ENCODE data around the gene GRAMD1A.

Gene GRAMD1A

DNA sequence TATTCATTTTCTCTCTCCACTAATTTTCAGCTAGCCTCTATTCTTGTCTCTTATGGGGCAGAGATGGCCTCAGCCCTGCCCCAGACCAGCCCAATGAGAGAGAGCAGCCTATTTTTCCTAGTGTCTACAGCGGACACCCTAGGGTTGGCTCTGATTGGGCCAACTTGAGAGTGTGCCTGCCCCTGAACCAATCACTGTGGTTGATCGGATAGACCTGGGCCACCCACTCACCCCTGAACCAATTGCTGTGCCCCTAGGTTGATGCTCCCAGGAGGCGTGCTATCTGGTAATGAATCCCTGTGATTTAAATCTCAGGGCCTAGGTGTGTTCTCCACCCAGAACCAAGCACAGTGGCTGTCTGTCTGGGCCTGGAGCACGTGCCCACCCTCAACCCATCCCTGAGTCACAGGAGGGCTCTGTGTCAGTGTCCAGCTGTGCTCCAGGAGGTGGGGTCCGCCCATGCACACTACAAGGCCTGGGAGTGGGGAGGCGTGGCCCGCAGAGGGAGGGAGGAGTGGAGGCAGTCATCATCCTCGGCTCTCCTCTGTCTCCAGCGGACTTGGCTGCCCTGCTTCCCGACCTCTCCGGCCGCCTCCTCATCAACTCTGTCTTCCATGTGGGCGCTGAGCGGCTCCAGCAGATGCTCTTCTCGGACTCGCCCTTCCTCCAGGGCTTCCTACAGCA lies 15.3 kb downstream of the GRAMD1A start:
- Histone ChIP-seq H3K27me3 (no peaks in the 10 kb centered on the region), H3K36me3 (peaks cover 47 to 87% (median 75%) of the 10 kb centered on the region in 3 donors), H3K4me3 (no peak overlapping the region), H3K27ac (no peak overlapping the region), H3K9me3 (no peaks in the 10 kb centered on the region), H3K4me1 (peaks cover 0 to 5% (median 2%) of the 10 kb centered on the region in 4 donors)
- no peak for DNase-seq
- intact Hi-C loops (cut with DNase I; ENCODE audit: low total_unique reads) = no loop called here
- TF ChIP-seq, protein P1, sequence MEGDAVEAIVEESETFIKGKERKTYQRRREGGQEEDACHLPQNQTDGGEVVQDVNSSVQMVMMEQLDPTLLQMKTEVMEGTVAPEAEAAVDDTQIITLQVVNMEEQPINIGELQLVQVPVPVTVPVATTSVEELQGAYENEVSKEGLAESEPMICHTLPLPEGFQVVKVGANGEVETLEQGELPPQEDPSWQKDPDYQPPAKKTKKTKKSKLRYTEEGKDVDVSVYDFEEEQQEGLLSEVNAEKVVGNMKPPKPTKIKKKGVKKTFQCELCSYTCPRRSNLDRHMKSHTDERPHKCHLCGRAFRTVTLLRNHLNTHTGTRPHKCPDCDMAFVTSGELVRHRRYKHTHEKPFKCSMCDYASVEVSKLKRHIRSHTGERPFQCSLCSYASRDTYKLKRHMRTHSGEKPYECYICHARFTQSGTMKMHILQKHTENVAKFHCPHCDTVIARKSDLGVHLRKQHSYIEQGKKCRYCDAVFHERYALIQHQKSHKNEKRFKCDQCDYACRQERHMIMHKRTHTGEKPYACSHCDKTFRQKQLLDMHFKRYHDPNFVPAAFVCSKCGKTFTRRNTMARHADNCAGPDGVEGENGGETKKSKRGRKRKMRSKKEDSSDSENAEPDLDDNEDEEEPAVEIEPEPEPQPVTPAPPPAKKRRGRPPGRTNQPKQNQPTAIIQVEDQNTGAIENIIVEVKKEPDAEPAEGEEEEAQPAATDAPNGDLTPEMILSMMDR (IDR thresholded peaks at IDR 0.05) = no peak

DNA sequence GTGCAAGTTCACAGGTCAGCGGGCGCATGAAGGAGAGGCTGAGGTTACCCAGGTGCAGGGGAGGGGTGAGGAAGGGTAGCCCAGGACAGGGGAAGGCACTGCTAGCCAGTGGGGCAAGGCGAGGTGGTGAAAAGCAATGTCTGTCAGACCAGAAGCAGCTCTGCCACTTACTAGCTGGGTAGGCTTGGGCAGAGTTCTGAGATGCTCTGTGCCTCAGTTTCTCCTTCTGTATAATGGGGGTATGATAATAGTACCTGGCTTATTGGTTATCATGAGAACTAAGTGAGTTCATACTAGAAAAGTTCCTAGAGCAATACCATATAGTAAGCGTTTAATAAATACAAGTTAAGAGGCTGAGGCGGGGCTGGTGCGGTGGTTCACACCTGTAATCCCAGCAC lies 15.8 kb downstream of the GRAMD1A start:
- H3K27ac ChIP-seq = no peak overlapping the region
- intact Hi-C loops (cut with DNase I; ENCODE audit: low total_unique reads) = no loop called here
- H3K36me3 ChIP-seq = peaks cover 49 to 87% (median 76%) of the 10 kb centered on the region in 3 donors
- H3K4me1 ChIP-seq = peaks cover 0 to 5% (median 2%) of the 10 kb centered on the region in 4 donors
- no peaks in the 10 kb centered on the region for H3K9me3 ChIP-seq
- TF ChIP-seq, protein P1 (IDR thresholded peaks at IDR 0.05) = no peak
- no peaks in the 10 kb centered on the region for H3K27me3 ChIP-seq
- no peak for DNase-seq
- no peak overlapping the region for H3K4me3 ChIP-seq

DNA sequence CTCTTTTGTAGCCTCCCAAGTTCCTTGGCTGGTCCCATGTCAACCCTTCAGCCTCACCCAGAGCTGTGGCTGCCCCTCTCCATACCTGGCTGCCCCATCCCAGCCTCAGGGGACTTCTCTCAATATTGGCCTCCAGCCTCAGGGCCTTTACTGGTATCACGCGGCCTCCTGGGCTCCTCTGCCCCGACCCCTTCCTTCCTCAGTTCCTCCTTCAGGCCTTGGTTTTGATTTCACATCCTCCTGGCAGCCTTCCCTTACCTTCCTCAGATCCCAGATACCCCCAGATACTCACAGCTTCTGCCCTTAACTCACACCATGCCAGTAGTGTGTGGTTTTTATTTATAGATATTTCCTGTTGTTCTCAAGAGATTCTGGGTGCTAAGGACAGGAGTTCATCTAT lies 17.4 kb downstream of the GRAMD1A start:
- DNase-seq = no peak
- Histone ChIP-seq H3K9me3 (no peaks in the 10 kb centered on the region), H3K4me1 (peaks cover 0 to 5% (median 2%) of the 10 kb centered on the region in 4 donors), H3K36me3 (peaks cover 63 to 88% (median 78%) of the 10 kb centered on the region in 3 donors), H3K27ac (no peak overlapping the region), H3K27me3 (no peaks in the 10 kb centered on the region), H3K4me3 (no peak overlapping the region)
- TF ChIP-seq, protein P1 (IDR thresholded peaks at IDR 0.05) = no peak
- intact Hi-C loops (cut with DNase I; ENCODE audit: low total_unique reads) = no loop called here

DNA sequence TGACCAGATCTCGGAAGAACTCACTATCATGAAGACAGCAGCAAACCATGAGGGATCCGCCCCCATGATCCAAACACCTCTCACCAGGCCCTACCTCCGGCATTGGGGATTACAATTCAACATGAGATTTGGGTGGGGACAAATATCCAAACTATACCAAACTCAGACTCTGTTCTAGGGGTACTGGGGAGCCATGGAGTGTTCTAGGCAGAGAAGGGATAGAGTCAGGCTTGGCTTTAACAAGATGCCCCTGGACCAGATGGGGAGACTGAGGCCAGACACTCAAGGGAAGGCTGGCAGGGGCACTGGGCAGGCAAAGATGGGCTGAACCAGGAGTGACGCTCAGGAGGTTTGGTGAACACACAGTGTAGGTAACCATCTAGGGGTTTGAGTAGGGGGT lies 18.3 kb downstream of the GRAMD1A start:
- DNase-seq = no peak
- Histone ChIP-seq H3K4me1 (no peaks in the 10 kb centered on the region), H3K36me3 (peaks cover 72 to 97% (median 87%) of the 10 kb centered on the region in 3 donors), H3K27ac (no peak overlapping the region), H3K27me3 (no peaks in the 10 kb centered on the region), H3K4me3 (no peak overlapping the region), H3K9me3 (no peaks in the 10 kb centered on the region)
- intact Hi-C loops (cut with DNase I; ENCODE audit: low total_unique reads) = no loop called here
- TF ChIP-seq, protein P1 (IDR thresholded peaks at IDR 0.05) = no peak

DNA sequence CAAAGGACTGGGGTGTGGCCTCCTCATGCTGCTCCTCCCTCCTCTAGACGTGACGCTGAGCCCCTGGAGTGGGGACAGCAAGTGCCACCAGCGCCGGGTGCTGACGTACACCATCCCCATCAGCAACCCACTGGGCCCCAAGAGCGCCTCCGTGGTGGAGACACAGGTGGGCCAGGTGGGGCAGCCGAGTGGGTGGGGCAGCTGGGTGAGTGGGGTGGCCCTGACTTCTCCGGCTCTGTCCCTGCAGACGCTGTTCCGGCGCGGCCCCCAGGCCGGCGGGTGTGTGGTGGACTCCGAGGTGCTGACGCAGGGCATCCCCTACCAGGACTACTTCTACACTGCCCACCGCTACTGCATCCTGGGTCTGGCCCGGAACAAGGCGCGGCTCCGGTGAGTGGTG lies 19.0 kb downstream of the GRAMD1A start:
- Histone ChIP-seq H3K9me3 (no peaks in the 10 kb centered on the region), H3K36me3 (peaks cover 74 to 100% (median 89%) of the 10 kb centered on the region in 3 donors), H3K4me1 (no peaks in the 10 kb centered on the region), H3K27ac (no peak overlapping the region), H3K4me3 (no peak overlapping the region), H3K27me3 (no peaks in the 10 kb centered on the region)
- intact Hi-C loops (cut with DNase I; ENCODE audit: low total_unique reads) = no loop called here
- TF ChIP-seq, protein P1 (IDR thresholded peaks at IDR 0.05) = no peak
- no peak for DNase-seq

Measured in tibial artery (tissue), 4 donors.